ENCODE measurements around the gene PHF24.
"Not testable (repeated sequence)": the region's sequence is repeated elsewhere in the genome, so short reads cannot be mapped to it uniquely, and the experiment has no call there.

Gene PHF24

DNA sequence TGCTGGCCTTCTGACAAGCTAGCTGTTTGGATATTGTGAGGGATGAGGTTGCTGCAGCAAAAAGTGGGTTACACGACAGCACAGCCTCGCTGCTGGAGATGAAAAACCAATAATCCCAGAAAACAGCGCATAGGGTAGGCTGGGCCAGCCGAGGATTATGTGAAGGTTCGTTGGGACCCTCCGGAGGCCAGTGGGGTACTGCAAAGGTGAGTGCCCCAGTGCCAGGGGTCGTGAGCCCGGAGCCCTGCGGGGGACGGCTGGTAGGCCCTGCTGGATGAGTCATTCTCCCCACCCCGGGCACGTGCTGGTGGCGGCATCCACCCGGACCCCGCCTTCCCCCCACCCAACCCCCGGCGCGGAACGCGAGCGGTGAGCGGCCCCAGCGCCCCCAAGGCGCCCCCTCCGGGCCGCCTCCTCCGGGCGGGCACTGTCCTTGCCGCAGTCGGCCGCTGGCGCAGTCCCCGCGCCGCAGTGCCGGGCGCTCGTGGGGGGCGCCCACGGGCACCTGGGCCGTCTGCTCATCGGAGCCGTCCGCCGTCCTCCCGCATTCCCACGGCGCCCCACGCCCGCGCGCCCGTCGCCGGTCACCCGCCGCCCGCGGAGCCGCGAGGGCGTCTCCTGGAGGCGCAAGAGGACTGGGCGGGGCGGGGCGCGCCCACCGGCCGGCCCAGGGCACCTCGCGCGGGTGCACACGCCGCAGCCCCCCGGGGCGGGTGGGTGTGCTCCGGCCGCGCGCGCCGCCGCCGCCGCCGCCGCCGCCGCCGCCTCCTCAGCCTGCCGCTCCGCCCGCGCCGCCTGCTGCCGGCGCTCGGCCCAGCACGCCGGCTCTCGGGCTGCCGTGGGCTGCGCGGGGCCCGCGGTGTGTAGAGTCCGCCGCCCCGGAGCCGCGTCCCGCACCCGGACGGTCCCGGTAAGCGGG lies at the start of gene PHF24:
PHF24 (plus strand) TSS at position 794 of the 919 bp plus-strand sequence. CDS start 13,014 bp downstream, outside the sequence.
- DNase-seq = no peak

GRCh38 chr9:34927061-34927460 lies 31.0 kb upstream of the PHF24 start:
- DNase-seq = no peak

GRCh38 chr9:34928921-34929320 lies 29.2 kb upstream of the PHF24 start:
- DNase-seq = no peak

DNA sequence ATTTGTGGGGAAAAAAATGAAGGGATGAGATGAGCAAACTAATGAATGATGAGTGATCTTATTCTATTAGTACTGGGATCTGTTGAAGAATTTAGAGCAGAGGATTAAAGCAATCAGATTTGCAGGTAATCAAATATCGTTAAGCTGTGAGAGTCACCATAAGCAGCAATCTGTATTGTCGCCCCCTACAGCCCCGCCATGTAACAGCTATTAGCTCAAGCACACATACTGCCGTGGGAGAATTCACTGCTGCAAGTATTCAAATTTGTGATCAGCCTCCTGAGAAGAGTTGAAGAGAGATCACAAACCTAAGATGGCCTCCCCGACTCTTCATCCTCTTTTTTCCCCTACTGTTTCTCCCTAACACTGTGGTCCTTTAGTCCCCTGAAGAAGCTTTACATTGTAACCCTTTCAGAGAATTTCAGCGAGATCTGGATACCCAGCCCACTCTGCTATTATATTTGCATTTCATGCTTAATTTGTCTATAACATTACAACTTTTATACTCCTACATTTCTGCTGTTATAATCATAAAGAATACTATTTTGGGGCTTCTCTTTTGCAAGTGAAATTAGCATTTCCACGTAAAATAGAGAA lies 28.5 kb upstream of the PHF24 start:
- peak; percentile 5 for DNase-seq

GRCh38 chr9:34939989-34940388 lies 18.1 kb upstream of the PHF24 start:
- not testable (repeated sequence) for DNase-seq

DNA sequence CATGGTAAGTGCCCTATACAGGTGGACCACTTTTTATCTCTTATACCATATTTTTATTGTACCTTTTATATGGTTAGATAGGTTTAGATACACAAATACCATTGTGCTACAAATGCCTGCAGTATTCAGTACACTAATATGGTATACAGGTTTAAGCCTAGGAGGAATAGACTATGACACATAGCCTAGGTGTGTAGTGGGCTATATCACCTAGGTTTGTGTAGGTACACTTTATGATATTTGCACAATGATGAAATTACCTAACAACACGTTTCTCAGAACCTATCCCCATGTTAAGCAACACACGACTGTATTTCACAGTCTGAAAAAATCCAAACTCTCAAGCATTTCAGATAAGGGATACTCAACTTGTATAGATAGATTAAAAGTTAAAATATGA lies 9.6 kb upstream of the PHF24 start:
- no peak for DNase-seq

- DNase-seq = no peak
Measured at GRCh38 chr9:34954225-34954624, 3.9 kb upstream of the PHF24 start.

DNA sequence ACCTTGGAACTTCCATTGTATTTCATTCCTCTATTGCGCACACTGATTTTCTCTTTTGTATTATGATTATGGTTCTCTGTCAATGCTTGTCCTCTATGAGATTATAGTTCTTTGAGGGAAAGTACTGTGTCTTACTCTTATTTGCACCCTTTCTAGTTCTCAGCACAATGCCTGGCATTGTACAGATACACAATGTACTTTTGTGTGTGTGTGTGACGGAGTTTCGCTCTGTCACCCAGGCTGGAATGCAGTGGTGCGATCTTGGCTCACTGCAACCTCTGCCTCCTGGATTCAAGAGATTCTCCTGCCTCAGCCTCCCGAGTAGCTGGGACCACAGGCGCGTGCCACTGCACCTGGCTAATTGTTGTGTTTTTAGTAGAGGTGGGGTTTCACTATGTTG lies 2.0 kb upstream of the PHF24 start:
- DNase-seq = not testable (repeated sequence)

- no peak for DNase-seq
Measured at GRCh38 chr9:34956648-34957047, 1.4 kb upstream of the PHF24 start.

DNA sequence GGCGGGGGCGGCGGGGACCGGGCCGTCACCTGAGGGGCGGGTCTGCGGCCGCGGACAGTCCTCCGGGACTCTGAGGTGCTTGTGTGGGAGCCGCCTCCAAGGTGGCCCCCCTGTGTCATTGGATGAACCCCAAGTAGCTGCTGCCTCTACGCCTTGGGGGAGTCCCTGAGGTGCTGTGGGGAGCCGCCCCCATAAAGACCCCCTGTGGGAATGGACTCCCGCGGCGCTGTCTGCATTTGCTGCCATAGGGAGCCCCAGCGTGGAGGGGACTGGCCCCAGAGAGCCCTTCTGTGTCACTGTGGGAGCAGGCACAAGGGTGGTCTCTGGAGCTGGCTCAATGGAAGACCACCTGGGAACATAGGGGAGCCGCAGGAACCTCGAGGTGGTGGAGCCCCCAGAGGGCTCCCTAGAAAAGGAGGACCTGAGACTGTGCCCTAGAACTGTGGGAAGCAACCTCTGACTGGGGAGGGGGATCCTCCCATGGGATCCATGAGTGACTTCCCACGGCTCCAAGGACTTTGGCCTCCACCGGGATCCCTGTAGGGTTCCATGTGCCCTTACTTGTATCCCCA lies 412 bp downstream of the PHF24 start:
- no peak for DNase-seq

DNA sequence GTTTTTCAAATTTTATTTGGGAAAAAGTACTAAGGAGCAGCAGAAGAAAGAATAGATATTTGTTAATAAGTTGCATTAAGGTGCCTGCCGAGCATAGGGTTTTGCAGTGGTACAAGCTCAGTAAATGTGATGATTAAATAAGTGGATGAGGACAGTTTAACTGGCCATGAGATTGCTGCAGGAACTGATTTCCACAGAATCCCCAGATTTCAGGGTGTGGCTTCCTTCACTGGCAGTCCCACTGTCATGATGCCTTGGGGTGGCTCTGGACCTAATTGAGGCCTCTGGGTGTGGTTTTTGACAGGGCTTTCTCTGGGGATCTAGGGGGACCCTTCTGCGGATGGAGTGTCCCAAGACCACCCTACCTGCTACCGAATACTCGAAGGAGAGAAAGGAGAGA lies 1.4 kb downstream of the PHF24 start:
- DNase-seq = no peak

GRCh38 chr9:34961574-34962490 lies 3.7 kb downstream of the PHF24 start:
- DNase-seq = no peak

- no peak for DNase-seq
Measured at GRCh38 chr9:34962546-34962945, 4.5 kb downstream of the PHF24 start.

GRCh38 chr9:34963552-34963951 lies 5.5 kb downstream of the PHF24 start:
- no peak for DNase-seq

GRCh38 chr9:34964458-34964857 lies 6.4 kb downstream of the PHF24 start:
- DNase-seq = no peak

DNA sequence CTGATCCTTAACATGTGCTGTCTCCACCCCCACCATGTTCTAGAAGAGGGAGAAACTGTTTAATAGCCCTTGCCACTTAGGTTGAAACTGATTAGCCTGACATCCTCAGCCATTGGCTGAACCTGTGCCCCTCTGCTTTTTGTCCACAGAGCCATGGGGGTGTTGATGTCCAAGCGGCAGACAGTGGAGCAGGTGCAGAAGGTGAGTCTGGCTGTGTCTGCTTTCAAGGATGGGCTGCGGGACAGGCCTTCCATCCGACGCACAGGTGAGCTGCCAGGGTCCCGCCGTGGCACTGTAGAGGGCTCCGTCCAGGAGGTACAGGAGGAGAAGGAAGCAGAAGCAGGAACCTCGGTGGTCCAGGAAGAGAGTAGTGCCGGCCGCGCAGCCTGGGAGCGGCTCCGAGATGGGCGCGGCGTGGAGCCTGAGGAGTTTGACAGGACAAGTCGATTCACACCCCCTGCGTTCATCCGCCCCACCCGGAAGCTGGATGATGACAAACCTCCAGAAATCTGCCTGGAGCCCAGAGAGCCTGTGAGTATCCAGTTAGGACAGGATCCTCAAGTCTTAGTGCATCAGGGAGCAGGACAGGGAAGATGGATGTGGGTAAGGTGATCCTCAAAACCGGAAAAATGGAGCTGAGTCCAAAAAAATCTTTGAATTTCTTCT lies 13.2 kb downstream of the PHF24 start:
- no peak for DNase-seq

- DNase-seq = no peak
Measured at GRCh38 chr9:34974664-34975063, 16.6 kb downstream of the PHF24 start.

- DNase-seq = no peak
Measured at GRCh38 chr9:34976441-34976840, 18.4 kb downstream of the PHF24 start.

GRCh38 chr9:34976992-34977391 lies 18.9 kb downstream of the PHF24 start:
- DNase-seq = no peak

DNA sequence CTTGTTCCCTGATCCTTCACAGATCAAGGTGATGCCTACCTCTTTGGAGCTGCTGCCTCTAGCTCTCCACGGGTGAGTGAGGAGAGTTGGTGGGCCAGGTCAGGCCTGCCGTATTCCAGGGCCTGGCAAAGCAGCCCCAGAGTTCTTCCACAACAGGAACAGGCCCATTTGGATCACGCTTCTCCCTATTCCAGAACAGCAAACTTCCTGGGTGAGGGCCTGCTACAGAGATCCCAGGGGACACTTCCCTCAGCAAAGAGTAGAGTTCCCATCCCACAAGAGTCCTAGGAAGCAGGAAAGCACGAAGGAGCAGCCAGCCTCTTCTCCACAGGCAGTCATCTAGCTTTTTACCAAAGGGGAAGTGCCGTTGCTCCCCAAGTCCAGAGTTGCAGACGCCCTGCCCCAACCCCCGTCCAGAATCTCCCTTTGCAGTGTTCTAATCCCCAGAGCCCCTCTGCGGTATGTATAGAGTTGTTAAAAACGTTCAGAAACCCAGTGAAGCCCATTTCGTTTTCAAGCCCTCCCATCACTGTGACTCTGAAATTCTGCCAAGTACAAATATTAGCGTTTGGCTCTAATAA lies 22.2 kb downstream of the PHF24 start:
- DNase-seq = no peak

DNA sequence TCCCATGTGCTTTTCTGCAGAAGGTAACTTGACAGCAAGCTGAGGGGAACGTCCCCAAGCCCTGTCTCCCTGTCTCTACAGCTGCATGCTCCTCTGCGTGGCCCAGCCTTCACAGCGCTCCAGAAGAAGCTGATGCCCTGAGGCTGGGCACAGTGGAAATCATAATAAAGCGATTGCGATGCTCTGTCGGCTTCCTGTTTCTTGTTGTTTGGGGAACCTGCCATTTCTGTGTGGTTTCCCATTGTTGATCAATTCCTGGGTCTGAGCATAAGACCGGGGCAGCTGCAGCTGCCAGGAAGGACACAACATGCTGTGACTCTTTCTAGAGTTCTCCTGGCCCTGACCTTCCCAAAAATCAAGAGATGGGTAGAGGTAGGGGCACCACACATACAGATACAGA lies 24.3 kb downstream of the PHF24 start:
- DNase-seq = no peak

GRCh38 chr9:34983209-34983608 lies 25.1 kb downstream of the PHF24 start:
- no peak for DNase-seq

All from stimulated activated naive CD4-positive, alpha-beta T cell treated with Interleukin-2 at 50 U/mL for 16 hours (primary cell).